H1 (cell line): ENCODE data around the gene MPRIP.

Experiments used
- ASH2L ChIP-seq: fragments of 200-600, 300-600 bp; sonication (generic); IDR thresholded peaks from one replicate; pipeline ENCODE4 v1.7.1; 2017; ENCODE audit warnings: low read length
- CBX5 ChIP-seq: fragments of 300-800, 300-1000 bp; sonication (generic); IDR thresholded peaks from 2 replicates; pipeline ENCODE4 v1.7.1; 2016; ENCODE audit warnings: antibody characterized with exemption, low read length, low read depth
- CHD2 ChIP-seq: IDR thresholded peaks from 2 replicates; pipeline ENCODE4 v1.6.1; 2012; ENCODE audit warnings: low read length, improper control_type of control experiment
- EGR1 ChIP-seq: IDR thresholded peaks from 2 replicates; pipeline ENCODE4 v1.6.1; 2011; ENCODE audit warnings: low read depth, low read length, borderline replicate concordance
- JUN ChIP-seq: IDR thresholded peaks from 2 replicates; pipeline ENCODE4 v1.6.1; 2011; ENCODE audit warnings: low read depth, mild to moderate bottlenecking, improper control_type of control experiment, low read length
- JUND ChIP-seq: IDR thresholded peaks from 2 replicates; pipeline ENCODE4 v1.6.1; 2011; ENCODE audit warnings: mild to moderate bottlenecking, improper control_type of control experiment, low read length
- POLR2AphosphoS5 ChIP-seq: IDR thresholded peaks from 2 replicates; pipeline ENCODE4 v1.6.1; 2011; ENCODE audit warnings: low read depth, low read length
- POU5F1 ChIP-seq: IDR thresholded peaks from 2 replicates; pipeline ENCODE4 v1.6.1; 2011; ENCODE audit warnings: low read depth, mild to moderate bottlenecking, low read length, moderate library complexity
- RAD21 ChIP-seq, 2 experiments: IDR thresholded peaks in 1 of 2; conservative IDR thresholded peaks in 1 of 2; 2 replicates each; pipeline ENCODE4 v1.6.1; 2011; ENCODE audit warnings: low read depth in 2 of 2, low read length in 2 of 2, improper control_type of control experiment in 1 of 2, inconsistent platforms in 1 of 2, mild to moderate bottlenecking in 1 of 2, moderate library complexity in 1 of 2
- SP4 ChIP-seq: IDR thresholded peaks from 2 replicates; pipeline ENCODE4 v1.6.1; 2012; ENCODE audit warnings: low read length, inconsistent platforms
- YY1 ChIP-seq: IDR thresholded peaks from 2 replicates; pipeline ENCODE4 v1.6.1; 2011; ENCODE audit warnings: low read depth, mild to moderate bottlenecking, low read length
- TF ChIP-seq, protein P1 (sequence below), 3 experiments: IDR thresholded peaks; 1 replicate in 2 of 3; 2 replicates in 1 of 3; pipeline versions ENCODE4 v1.5.1 to v1.6.1; 2011; ENCODE audit warnings: low read length in 3 of 3, mild to moderate bottlenecking in 3 of 3, inconsistent platforms in 2 of 3, low read depth in 1 of 3, moderate library complexity in 1 of 3; ENCODE audit not compliant: insufficient read depth in 1 of 3; ENCODE audit errors: control extremely low read depth in 1 of 3
- TF ChIP-seq, protein P2 (sequence below): IDR thresholded peaks from 2 replicates; pipeline ENCODE4 v1.6.1; 2012; ENCODE audit warnings: inconsistent platforms

DNA sequence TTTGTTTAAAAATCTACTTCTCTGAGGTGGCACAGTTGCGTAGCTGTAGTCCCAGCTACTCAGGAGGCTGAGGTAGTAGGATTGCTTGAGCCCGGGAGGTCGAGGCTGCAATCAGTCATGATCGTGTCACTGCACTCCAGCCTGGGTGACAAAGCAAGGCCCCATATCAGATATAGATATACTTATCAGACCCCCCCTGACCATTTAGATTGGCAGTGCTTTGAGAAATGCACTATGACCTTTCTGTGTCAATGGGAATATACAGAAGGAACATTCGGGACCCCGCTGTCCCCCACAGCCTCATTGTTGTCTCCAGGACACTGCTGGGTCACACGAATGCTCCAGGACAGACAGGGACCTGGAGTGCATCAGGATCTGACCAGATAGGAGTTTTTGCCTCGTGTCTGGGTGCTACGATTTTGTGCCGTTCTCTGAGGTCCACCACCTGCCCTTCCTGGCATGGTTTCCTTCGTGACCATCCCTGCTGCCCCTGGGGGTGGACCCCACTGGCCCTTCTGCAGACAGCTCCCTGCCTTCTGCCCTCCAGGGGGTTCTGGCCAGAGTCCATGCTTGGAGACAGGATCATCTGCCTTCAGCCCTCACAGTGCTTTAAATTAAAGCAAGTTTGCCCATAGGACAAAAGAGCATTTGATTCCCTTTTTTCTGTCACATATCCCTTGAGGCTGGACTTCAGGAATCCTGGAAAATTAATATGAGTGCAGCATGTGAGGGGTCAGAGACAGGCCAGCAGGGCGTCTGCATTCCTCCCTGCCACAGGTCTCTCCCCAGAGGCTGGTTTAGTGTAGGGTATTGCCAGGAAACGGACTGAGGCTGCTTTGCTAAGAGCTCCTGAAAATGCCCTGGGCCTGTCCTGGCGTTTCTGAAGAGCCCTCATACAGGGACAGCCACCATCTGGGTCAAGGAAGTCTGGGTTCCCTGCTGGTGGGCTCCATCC, 144.6 kb downstream of the MPRIP start:
- TF ChIP-seq POU5F1 (no peak), YY1 (no peak), ASH2L (no peak), JUN (no peak), CHD2 (no peak), POLR2AphosphoS5 (no peak), JUND (no peak), RAD21 (IDR thresholded peaks at IDR 0.05 in 1 of 2, conservative IDR thresholded peaks at IDR 0.05 in 1 of 2; ENCODE audit: low read depth in 2 of 2, low read length in 2 of 2) (no peak), EGR1 (no peak), CBX5 (no peak), SP4 (no peak)
- TF ChIP-seq, protein P1, sequence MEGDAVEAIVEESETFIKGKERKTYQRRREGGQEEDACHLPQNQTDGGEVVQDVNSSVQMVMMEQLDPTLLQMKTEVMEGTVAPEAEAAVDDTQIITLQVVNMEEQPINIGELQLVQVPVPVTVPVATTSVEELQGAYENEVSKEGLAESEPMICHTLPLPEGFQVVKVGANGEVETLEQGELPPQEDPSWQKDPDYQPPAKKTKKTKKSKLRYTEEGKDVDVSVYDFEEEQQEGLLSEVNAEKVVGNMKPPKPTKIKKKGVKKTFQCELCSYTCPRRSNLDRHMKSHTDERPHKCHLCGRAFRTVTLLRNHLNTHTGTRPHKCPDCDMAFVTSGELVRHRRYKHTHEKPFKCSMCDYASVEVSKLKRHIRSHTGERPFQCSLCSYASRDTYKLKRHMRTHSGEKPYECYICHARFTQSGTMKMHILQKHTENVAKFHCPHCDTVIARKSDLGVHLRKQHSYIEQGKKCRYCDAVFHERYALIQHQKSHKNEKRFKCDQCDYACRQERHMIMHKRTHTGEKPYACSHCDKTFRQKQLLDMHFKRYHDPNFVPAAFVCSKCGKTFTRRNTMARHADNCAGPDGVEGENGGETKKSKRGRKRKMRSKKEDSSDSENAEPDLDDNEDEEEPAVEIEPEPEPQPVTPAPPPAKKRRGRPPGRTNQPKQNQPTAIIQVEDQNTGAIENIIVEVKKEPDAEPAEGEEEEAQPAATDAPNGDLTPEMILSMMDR (IDR thresholded peaks at IDR 0.05; ENCODE audit: control extremely low read depth in 1 of 3, insufficient read depth in 1 of 3, low read depth in 1 of 3, low read length in 3 of 3): no peak
- TF ChIP-seq, protein P2, sequence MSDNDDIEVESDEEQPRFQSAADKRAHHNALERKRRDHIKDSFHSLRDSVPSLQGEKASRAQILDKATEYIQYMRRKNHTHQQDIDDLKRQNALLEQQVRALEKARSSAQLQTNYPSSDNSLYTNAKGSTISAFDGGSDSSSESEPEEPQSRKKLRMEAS: no peak
